ENCODE results near the gene LMCD1. TPM values are rescaled to one million over a fixed set of nuclear protein-coding genes. Genes with fewer than 3 reads are reported as not detected.

The LMCD1 gene
- total RNA-seq, 1 experiment from 2014 or later, result 23.9 TPM

- Mint-ChIP-seq H3K4me3 (ENCODE audit: unreplicated experiment) (no peak overlapping the region), H3K27me3 (ENCODE audit: insufficient read depth, unreplicated experiment) (no peaks in the 10 kb centered on the region), H3K36me3 (ENCODE audit: insufficient read depth, unreplicated experiment) (no peaks in the 10 kb centered on the region), H3K4me1 (ENCODE audit: low read depth, unreplicated experiment) (no peaks in the 10 kb centered on the region), H3K9me3 (ENCODE audit: unreplicated experiment) (no peaks in the 10 kb centered on the region), H3K27ac (ENCODE audit: unreplicated experiment) (no peak overlapping the region)
- POLR2A ChIA-PET, result no interaction called here
- intact Hi-C loops (cut with micrococcal nuclease; ENCODE audit: unreplicated experiment), result no loop called here
- Histone ChIP-seq H3K9me3 (no peaks in the 10 kb centered on the region), H3K4me1 (no peaks in the 10 kb centered on the region), H3K36me3 (ENCODE audit: control insufficient read depth, insufficient read depth, low read length) (no peaks in the 10 kb centered on the region), H3K4me3 (ENCODE audit: low read depth, low read length) (no peak overlapping the region), H3K27me3 (replicated peaks; ENCODE audit: control insufficient read depth, insufficient read depth, low read length) (no peaks in the 10 kb centered on the region)
- CTCF ChIA-PET, result no interaction called here
- TF ChIP-seq CTCF (IDR thresholded peaks at IDR 0.05; ENCODE audit: insufficient read depth in 1 of 2, low read depth in 1 of 2, low read length in 1 of 2, severe bottlenecking in 1 of 2, unreplicated experiment in 1 of 2), result no peak
- DNase-seq, result no peak
- no TSS peak for BruUV-seq (replicated peaks)
Measured at GRCh38 chr3:8470801-8471200, 30.8 kb upstream of the LMCD1 start.

GRCh38 chr3:8472549-8472948, 29.1 kb upstream of the LMCD1 start:
- CTCF ChIA-PET, result no interaction called here
- no peaks in the 10 kb centered on the region for H3K9me3 Mint-ChIP-seq (ENCODE audit: unreplicated experiment)
- DNase-seq, result no peak
- no peak overlapping the region for H3K4me3 ChIP-seq (ENCODE audit: low read depth, low read length)
- no peaks in the 10 kb centered on the region for H3K4me1 ChIP-seq
- H3K4me3 Mint-ChIP-seq (ENCODE audit: unreplicated experiment), result no peak overlapping the region
- H3K27me3 Mint-ChIP-seq (ENCODE audit: insufficient read depth, unreplicated experiment), result no peaks in the 10 kb centered on the region
- TF ChIP-seq CTCF (IDR thresholded peaks at IDR 0.05; ENCODE audit: insufficient read depth in 1 of 2, low read depth in 1 of 2, low read length in 1 of 2, severe bottlenecking in 1 of 2, unreplicated experiment in 1 of 2), result no peak
- H3K4me1 Mint-ChIP-seq (ENCODE audit: low read depth, unreplicated experiment), result no peaks in the 10 kb centered on the region
- H3K27me3 ChIP-seq (replicated peaks; ENCODE audit: control insufficient read depth, insufficient read depth, low read length), result no peaks in the 10 kb centered on the region
- H3K36me3 Mint-ChIP-seq (ENCODE audit: insufficient read depth, unreplicated experiment), result no peaks in the 10 kb centered on the region
- intact Hi-C loops (cut with micrococcal nuclease; ENCODE audit: unreplicated experiment), result no loop called here
- no TSS peak for BruUV-seq (replicated peaks)
- no peaks in the 10 kb centered on the region for H3K9me3 ChIP-seq
- POLR2A ChIA-PET, result interaction anchor here (0.5 kb wide), 1 partner anchor 28 kb away, joined by 3 read pairs; no protein-coding TSS in a partner anchor
- no peak overlapping the region for H3K27ac Mint-ChIP-seq (ENCODE audit: unreplicated experiment)
- H3K36me3 ChIP-seq (ENCODE audit: control insufficient read depth, insufficient read depth, low read length), result no peaks in the 10 kb centered on the region

- Mint-ChIP-seq H3K4me3 (ENCODE audit: unreplicated experiment) (no peak overlapping the region), H3K27ac (ENCODE audit: unreplicated experiment) (no peak overlapping the region), H3K9me3 (ENCODE audit: unreplicated experiment) (no peaks in the 10 kb centered on the region), H3K27me3 (ENCODE audit: insufficient read depth, unreplicated experiment) (no peaks in the 10 kb centered on the region), H3K36me3 (ENCODE audit: insufficient read depth, unreplicated experiment) (no peaks in the 10 kb centered on the region), H3K4me1 (ENCODE audit: low read depth, unreplicated experiment) (no peaks in the 10 kb centered on the region)
- TF ChIP-seq CTCF (IDR thresholded peaks at IDR 0.05; ENCODE audit: insufficient read depth in 1 of 2, low read depth in 1 of 2, low read length in 1 of 2, severe bottlenecking in 1 of 2, unreplicated experiment in 1 of 2), result no peak
- Histone ChIP-seq H3K27me3 (replicated peaks; ENCODE audit: control insufficient read depth, insufficient read depth, low read length) (no peaks in the 10 kb centered on the region), H3K9me3 (no peaks in the 10 kb centered on the region), H3K4me1 (no peaks in the 10 kb centered on the region), H3K4me3 (ENCODE audit: low read depth, low read length) (no peak overlapping the region), H3K36me3 (ENCODE audit: control insufficient read depth, insufficient read depth, low read length) (no peaks in the 10 kb centered on the region)
- intact Hi-C loops (cut with micrococcal nuclease; ENCODE audit: unreplicated experiment), result no loop called here
- DNase-seq, result no peak
- no TSS peak for BruUV-seq (replicated peaks)
- CTCF ChIA-PET, result no interaction called here
- POLR2A ChIA-PET, result interaction anchor here (0.5 kb wide), 1 partner anchor 28 kb away, joined by 3 read pairs; no protein-coding TSS in a partner anchor
Measured at GRCh38 chr3:8473029-8473428, 28.6 kb upstream of the LMCD1 start.
